HG03571 (cell line): ENCODE data around the gene MTA2.

ENCODE experiments used
- ATAC-seq: cut with Tn5 transposase; IDR thresholded peaks from one replicate; pipeline ENCODE4 v1.9.1; 2021; ENCODE audit not compliant: unreplicated experiment

MTA2 gene

GRCh38 chr11:62612366-62613290, 11.0 kb upstream of the MTA2 start, which contains the start of the genes EML3 and ROM1:
EML3 (minus strand) TSS chr11:62612775; CDS start chr11:62612457, 318 bp downstream.
ROM1 (plus strand) TSS chr11:62613257; CDS start chr11:62613282, 25 bp downstream.
- peak; percentile 67 for ATAC-seq

- ATAC-seq = no peak
Measured at GRCh38 chr11:62611705-62612365, 10.2 kb upstream of the MTA2 start.

GRCh38 chr11:62610814-62611704, 9.4 kb upstream of the MTA2 start:
- ATAC-seq = no peak

GRCh38 chr11:62610403-62610802, 8.7 kb upstream of the MTA2 start:
- ATAC-seq = no peak

GRCh38 chr11:62608776-62609175, 7.1 kb upstream of the MTA2 start:
- no peak for ATAC-seq

GRCh38 chr11:62607714-62608113, 6.0 kb upstream of the MTA2 start:
- no peak for ATAC-seq

GRCh38 chr11:62605902-62606301, 4.2 kb upstream of the MTA2 start:
- ATAC-seq = no peak

GRCh38 chr11:62605467-62605866, 3.8 kb upstream of the MTA2 start:
- no peak for ATAC-seq

GRCh38 chr11:62604460-62605120, 2.9 kb upstream of the MTA2 start:
- ATAC-seq = no peak

GRCh38 chr11:62603776-62604299, 2.2 kb upstream of the MTA2 start:
- ATAC-seq = no peak

GRCh38 chr11:62603072-62603408, 1.4 kb upstream of the MTA2 start:
- no peak for ATAC-seq

- no peak for ATAC-seq
Measured at GRCh38 chr11:62602141-62603071, 741 bp upstream of the MTA2 start.

- ATAC-seq = no peak
Measured at GRCh38 chr11:62601122-62601371, 618 bp downstream of the MTA2 start.

GRCh38 chr11:62600367-62601121, 1.1 kb downstream of the MTA2 start:
- ATAC-seq = no peak

- ATAC-seq = no peak
Measured at GRCh38 chr11:62599901-62600300, 1.8 kb downstream of the MTA2 start.

GRCh38 chr11:62599069-62599696, 2.5 kb downstream of the MTA2 start:
- ATAC-seq = peak; percentile 37

- no peak for ATAC-seq
Measured at GRCh38 chr11:62595124-62595523, 6.5 kb downstream of the MTA2 start.

GRCh38 chr11:62593434-62594044, 8.1 kb downstream of the MTA2 start:
- no peak for ATAC-seq
